GM12878 (cell line): ENCODE data around the gene AOC3. TPM values are rescaled to one million over a fixed set of nuclear protein-coding genes. Genes with fewer than 3 reads are reported as not detected.

Experiments used
- ATAC-seq: fragments of 200-7000 bp; cut with Tn5 transposase; 3 replicates; pipeline ENCODE4 v1.9.1; 2020; ENCODE audit warnings: mild to moderate bottlenecking, moderate library complexity
- BruUV-seq: library from RNA; stranded (reverse); fragments of 400-500 nt; replicated peaks from 2 replicates; lab custom pipeline; 2021; lab: Mats Ljungman, UMichigan
- CTCF ChIA-PET: fragments of 300-600 bp; sonication (Branson Sonifier 250); formaldehyde crosslinking; extraction: SDS; loops from one replicate; lab custom pipeline; 2021; ENCODE audit warnings: inconsistent platforms; lab: Yijun Ruan, JAX
- POLR2A ChIA-PET: fragments of 350-600 bp; formaldehyde crosslinking; extraction: SDS; loops from one replicate; lab custom pipeline; 2021; ENCODE audit warnings: inconsistent platforms; lab: Charles Lee
- RAD21 ChIA-PET: fragments of 300-600 bp; sonication (Branson Sonifier 250); formaldehyde crosslinking; loops from one replicate; lab custom pipeline; 2023; ENCODE audit warnings: antibody characterized with exemption; ENCODE audit not compliant: unreplicated experiment; lab: Charles Lee
- SMC1A ChIA-PET: fragments of 300-600 bp; sonication (Branson Sonifier 250); formaldehyde crosslinking; loops from one replicate; lab custom pipeline; 2023; ENCODE audit not compliant: unreplicated experiment, uncharacterized antibody; lab: Charles Lee
- DNase-seq: peaks from one replicate; pipeline ENCODE4 v3.0.0-alpha.2; 2011; ENCODE audit warnings: low read depth, low spot score
- FAIRE-seq: peaks from 3 replicates; lab custom pipeline; 2011; peaks lifted over from hg19 to GRCh38; lab: Jason Lieb, UNC
- H2AFZ ChIP-seq: 2 replicates; pipeline ENCODE4 v1.6.0; 2011; ENCODE audit warnings: low read depth, low read length, control low read depth; ENCODE audit not compliant: control insufficient read depth
- H3K27ac ChIP-seq: 2 replicates; pipeline ENCODE4 v1.5.1; 2011; ENCODE audit warnings: control low read depth; ENCODE audit not compliant: control insufficient read depth, insufficient read depth
- H3K27me3 ChIP-seq, 2 experiments: replicated peaks in 1 of 2; 2 replicates each; pipeline versions ENCODE4 v1.6.0 to v1.6.1; 2011; ENCODE audit warnings: low read length in 1 of 2; ENCODE audit not compliant: control insufficient read depth in 2 of 2, insufficient read depth in 2 of 2
- H3K36me3 ChIP-seq, 2 experiments: 2 replicates each; pipeline ENCODE4 v1.5.1; 2011; ENCODE audit warnings: low read length in 1 of 2; ENCODE audit not compliant: control insufficient read depth in 2 of 2, insufficient read depth in 2 of 2
- H3K4me1 ChIP-seq: 2 replicates; pipeline ENCODE4 v1.6.1; 2011; ENCODE audit warnings: mild to moderate bottlenecking, low read length, moderate library complexity, mixed read lengths; ENCODE audit not compliant: control insufficient read depth, insufficient read depth
- H3K4me2 ChIP-seq: 2 replicates; pipeline ENCODE4 v1.6.0; 2011; ENCODE audit warnings: control low read depth; ENCODE audit not compliant: control insufficient read depth, insufficient read depth
- H3K4me3 ChIP-seq: fragments of 200-600 bp; sonication (generic); 2 replicates; pipeline ENCODE4 v1.5.1; 2016
- H3K79me2 ChIP-seq: 2 replicates; pipeline ENCODE4 v1.6.0; 2011; ENCODE audit warnings: low read length; ENCODE audit not compliant: control insufficient read depth, insufficient read depth
- H3K9ac ChIP-seq: 2 replicates; pipeline ENCODE4 v1.8.0; 2011; ENCODE audit warnings: low read length, control low read depth, mixed read lengths; ENCODE audit not compliant: control insufficient read depth, insufficient read depth
- H3K9me3 ChIP-seq: replicated peaks from 3 replicates; pipeline ENCODE4 v1.5.1; 2011; ENCODE audit warnings: mild to moderate bottlenecking, low read length; ENCODE audit not compliant: control insufficient read depth, insufficient read depth
- H4K20me1 ChIP-seq: 2 replicates; pipeline ENCODE4 v1.6.0; 2011; ENCODE audit not compliant: control insufficient read depth, insufficient read depth
- CBX3 ChIP-seq: fragments of 200-600 bp; sonication (generic); IDR thresholded peaks from 2 replicates; pipeline ENCODE4 v1.6.1; 2016; ENCODE audit warnings: low read depth, borderline replicate concordance
- EED ChIP-seq: sonication (generic); IDR thresholded peaks from 2 replicates; pipeline ENCODE4 v1.6.1; 2016; ENCODE audit warnings: antibody characterized with exemption, low read depth
- ETV6 ChIP-seq, 2 experiments: fragments of 450-650 bp in 1 of 2; IDR thresholded peaks in 1 of 2; conservative IDR thresholded peaks in 1 of 2; 2 replicates each; pipeline ENCODE4 v1.6.1; 2014; ENCODE audit warnings: antibody characterized with exemption in 1 of 2, borderline replicate concordance in 1 of 2, low read depth in 1 of 2, mild to moderate bottlenecking in 1 of 2, moderate library complexity in 1 of 2
- NR2F1 ChIP-seq: fragments of 450-650 bp; conservative IDR thresholded peaks from 2 replicates; pipeline ENCODE4 v1.6.1; 2017; ENCODE audit warnings: mild to moderate bottlenecking
- SRF ChIP-seq, 2 experiments: IDR thresholded peaks; 2 replicates each; pipeline ENCODE4 v1.6.1; 2011; ENCODE audit warnings: low read depth in 2 of 2, low read length in 2 of 2, mild to moderate bottlenecking in 1 of 2, moderate library complexity in 1 of 2
- SUPT20H ChIP-seq: IDR thresholded peaks from 2 replicates; pipeline ENCODE4 v1.6.1; 2011; ENCODE audit warnings: low read depth, mild to moderate bottlenecking, low read length, moderate library complexity, borderline replicate concordance; ENCODE audit not compliant: control insufficient read depth
- TCF7 ChIP-seq: IDR thresholded peaks from 2 replicates; pipeline ENCODE4 v1.6.1; 2014; ENCODE audit warnings: antibody characterized with exemption, borderline replicate concordance
- WGBS: methylation state at CpG from one replicate; pipeline ENCODE4 v1.1.6; 2016; ENCODE audit warnings: low lambda C conversion rate; ENCODE audit not compliant: insufficient replicate concordance, insufficient coverage; ENCODE audit errors: missing lambda C conversion rate; 5-methylcytosine and 5-hydroxymethylcytosine counted together
- in situ Hi-C: fragments of 300-500 bp; cut with MboI; formaldehyde crosslinking; loops from 9 replicates; pipeline ENCODE4 v1.14.3; 2018; ENCODE audit warnings: mixed read lengths
- intact Hi-C: fragments of 100-400 bp; cut with micrococcal nuclease; formaldehyde crosslinking; loops from one replicate; pipeline ENCODE4 v1.14.2; 2022; ENCODE audit not compliant: unreplicated experiment
- polyA plus RNA-seq, 11 experiments: library from polyadenylated mRNA; depleted of rRNA in 4 of 11; unstranded in 6 of 11; stranded (reverse) in 5 of 11; fragments of >200 nt; fragmentation: Nextera tagmentation in 4 of 11; fragmentation: Illumina TruSeq in 1 of 11; extraction: Ambion mirVana in 4 of 11; extraction: Trizol in 1 of 11; gene quantifications; 1 replicate in 1 of 11; 2 replicates in 10 of 11; pipeline versions ENCODE4 v1.2.1 to v1.2.3, GENCODE V29; 2011 to 2016; ENCODE audit warnings: inconsistent platforms in 2 of 11, missing spikeins in 2 of 11, low read depth in 1 of 11
- total RNA-seq, 4 experiments: library from RNA; depleted of rRNA in 3 of 4; stranded (reverse); fragments of >200 nt in 3 of 4; fragmentation: Illumina TruSeq in 1 of 4; extraction: Trizol in 1 of 4; gene quantifications; 2 replicates each; pipeline versions ENCODE4 v1.2.1 to v1.2.3, GENCODE V29; 2013 to 2021
- TF ChIP-seq, protein P1 (sequence below): fragments of 450-650 bp; IDR thresholded peaks from 2 replicates; pipeline ENCODE4 v1.6.1; 2017; ENCODE audit warnings: mild to moderate bottlenecking, moderate library complexity
- TF ChIP-seq, protein P2 (sequence below): fragments of 450-650 bp; IDR thresholded peaks from 2 replicates; pipeline ENCODE4 v1.6.1; 2018; ENCODE audit warnings: mild to moderate bottlenecking, low read depth, moderate library complexity; ENCODE audit not compliant: partially characterized antibody
- TF ChIP-seq, protein P3 (sequence below): fragments of 450-650 bp; IDR thresholded peaks from 2 replicates; pipeline ENCODE4 v1.6.1; 2018; ENCODE audit warnings: borderline replicate concordance, mild to moderate bottlenecking; ENCODE audit not compliant: partially characterized antibody

AOC3 gene
- total and polyA plus RNA-seq, 10 of the 15 experiments (the other 5 are each of a cell fraction or from before 2014, with no cell fraction given): 0.02 to 0.91 (median 0.34) TPM; not detected in 2

DNA sequence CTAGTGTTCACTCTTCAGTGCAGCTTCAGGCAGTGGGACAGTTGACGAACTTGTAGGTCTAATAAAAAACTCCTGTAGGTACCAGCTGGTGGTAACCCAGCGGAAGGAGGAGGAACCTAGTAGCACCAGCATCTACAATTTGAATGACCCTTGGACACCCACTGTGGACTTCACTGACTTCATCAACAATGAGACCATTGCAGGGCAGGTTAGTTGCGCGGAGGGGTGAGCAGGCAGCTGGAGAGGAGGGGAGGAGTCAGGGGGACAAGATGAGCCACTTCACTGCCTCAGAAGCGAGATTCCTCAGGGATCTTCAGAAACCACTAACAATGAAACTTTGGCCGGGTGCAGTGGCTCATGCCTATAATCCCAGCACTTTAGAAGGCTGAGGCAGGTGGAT lies 22.3 kb downstream of the AOC3 start:
- Histone ChIP-seq H3K4me2 (no peak overlapping the region), H3K4me3 (no peak overlapping the region), H3K79me2 (no peaks in the 10 kb centered on the region), H3K9me3 (no peaks in the 10 kb centered on the region; the same call in 2 of the 3 replicates), H3K27ac (no peak overlapping the region), H3K9ac (no peak overlapping the region), H3K27me3 (peaks cover 0 to 3% of the 10 kb centered on the region in 2 experiments; a peak in 3 of 4 replicates), H3K36me3 (no peaks in the 10 kb centered on the region), H4K20me1 (no peaks in the 10 kb centered on the region), H3K4me1 (no peaks in the 10 kb centered on the region), H2AFZ (no peak overlapping the region)
- CTCF ChIA-PET: no interaction called here
- in situ Hi-C loops: no loop called here
- no TSS peak for BruUV-seq
- TF ChIP-seq CBX3: no peak
- TF ChIP-seq, protein P1, sequence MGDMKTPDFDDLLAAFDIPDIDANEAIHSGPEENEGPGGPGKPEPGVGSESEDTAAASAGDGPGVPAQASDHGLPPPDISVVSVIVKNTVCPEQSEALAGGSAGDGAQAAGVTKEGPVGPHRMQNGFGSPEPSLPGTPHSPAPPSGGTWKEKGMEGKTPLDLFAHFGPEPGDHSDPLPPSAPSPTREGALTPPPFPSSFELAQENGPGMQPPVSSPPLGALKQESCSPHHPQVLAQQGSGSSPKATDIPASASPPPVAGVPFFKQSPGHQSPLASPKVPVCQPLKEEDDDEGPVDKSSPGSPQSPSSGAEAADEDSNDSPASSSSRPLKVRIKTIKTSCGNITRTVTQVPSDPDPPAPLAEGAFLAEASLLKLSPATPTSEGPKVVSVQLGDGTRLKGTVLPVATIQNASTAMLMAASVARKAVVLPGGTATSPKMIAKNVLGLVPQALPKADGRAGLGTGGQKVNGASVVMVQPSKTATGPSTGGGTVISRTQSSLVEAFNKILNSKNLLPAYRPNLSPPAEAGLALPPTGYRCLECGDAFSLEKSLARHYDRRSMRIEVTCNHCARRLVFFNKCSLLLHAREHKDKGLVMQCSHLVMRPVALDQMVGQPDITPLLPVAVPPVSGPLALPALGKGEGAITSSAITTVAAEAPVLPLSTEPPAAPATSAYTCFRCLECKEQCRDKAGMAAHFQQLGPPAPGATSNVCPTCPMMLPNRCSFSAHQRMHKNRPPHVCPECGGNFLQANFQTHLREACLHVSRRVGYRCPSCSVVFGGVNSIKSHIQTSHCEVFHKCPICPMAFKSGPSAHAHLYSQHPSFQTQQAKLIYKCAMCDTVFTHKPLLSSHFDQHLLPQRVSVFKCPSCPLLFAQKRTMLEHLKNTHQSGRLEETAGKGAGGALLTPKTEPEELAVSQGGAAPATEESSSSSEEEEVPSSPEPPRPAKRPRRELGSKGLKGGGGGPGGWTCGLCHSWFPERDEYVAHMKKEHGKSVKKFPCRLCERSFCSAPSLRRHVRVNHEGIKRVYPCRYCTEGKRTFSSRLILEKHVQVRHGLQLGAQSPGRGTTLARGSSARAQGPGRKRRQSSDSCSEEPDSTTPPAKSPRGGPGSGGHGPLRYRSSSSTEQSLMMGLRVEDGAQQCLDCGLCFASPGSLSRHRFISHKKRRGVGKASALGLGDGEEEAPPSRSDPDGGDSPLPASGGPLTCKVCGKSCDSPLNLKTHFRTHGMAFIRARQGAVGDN: no peak
- TF ChIP-seq SRF (IDR thresholded peaks at IDR 0.05; ENCODE audit: low read depth in 2 of 2, low read length in 2 of 2): no peak
- no peak for TF ChIP-seq ETV6 (conservative IDR thresholded peaks at IDR 0.05 in 1 of 2, IDR thresholded peaks at IDR 0.05 in 1 of 2; ENCODE audit: borderline replicate concordance in 1 of 2, low read depth in 1 of 2)
- TF ChIP-seq EED: no peak
- TF ChIP-seq SUPT20H: no peak
- TF ChIP-seq TCF7: no peak
- TF ChIP-seq NR2F1: no peak
- TF ChIP-seq, protein P2, sequence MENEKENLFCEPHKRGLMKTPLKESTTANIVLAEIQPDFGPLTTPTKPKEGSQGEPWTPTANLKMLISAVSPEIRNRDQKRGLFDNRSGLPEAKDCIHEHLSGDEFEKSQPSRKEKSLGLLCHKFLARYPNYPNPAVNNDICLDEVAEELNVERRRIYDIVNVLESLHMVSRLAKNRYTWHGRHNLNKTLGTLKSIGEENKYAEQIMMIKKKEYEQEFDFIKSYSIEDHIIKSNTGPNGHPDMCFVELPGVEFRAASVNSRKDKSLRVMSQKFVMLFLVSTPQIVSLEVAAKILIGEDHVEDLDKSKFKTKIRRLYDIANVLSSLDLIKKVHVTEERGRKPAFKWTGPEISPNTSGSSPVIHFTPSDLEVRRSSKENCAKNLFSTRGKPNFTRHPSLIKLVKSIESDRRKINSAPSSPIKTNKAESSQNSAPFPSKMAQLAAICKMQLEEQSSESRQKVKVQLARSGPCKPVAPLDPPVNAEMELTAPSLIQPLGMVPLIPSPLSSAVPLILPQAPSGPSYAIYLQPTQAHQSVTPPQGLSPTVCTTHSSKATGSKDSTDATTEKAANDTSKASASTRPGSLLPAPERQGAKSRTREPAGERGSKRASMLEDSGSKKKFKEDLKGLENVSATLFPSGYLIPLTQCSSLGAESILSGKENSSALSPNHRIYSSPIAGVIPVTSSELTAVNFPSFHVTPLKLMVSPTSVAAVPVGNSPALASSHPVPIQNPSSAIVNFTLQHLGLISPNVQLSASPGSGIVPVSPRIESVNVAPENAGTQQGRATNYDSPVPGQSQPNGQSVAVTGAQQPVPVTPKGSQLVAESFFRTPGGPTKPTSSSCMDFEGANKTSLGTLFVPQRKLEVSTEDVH: no peak
- TF ChIP-seq, protein P3, sequence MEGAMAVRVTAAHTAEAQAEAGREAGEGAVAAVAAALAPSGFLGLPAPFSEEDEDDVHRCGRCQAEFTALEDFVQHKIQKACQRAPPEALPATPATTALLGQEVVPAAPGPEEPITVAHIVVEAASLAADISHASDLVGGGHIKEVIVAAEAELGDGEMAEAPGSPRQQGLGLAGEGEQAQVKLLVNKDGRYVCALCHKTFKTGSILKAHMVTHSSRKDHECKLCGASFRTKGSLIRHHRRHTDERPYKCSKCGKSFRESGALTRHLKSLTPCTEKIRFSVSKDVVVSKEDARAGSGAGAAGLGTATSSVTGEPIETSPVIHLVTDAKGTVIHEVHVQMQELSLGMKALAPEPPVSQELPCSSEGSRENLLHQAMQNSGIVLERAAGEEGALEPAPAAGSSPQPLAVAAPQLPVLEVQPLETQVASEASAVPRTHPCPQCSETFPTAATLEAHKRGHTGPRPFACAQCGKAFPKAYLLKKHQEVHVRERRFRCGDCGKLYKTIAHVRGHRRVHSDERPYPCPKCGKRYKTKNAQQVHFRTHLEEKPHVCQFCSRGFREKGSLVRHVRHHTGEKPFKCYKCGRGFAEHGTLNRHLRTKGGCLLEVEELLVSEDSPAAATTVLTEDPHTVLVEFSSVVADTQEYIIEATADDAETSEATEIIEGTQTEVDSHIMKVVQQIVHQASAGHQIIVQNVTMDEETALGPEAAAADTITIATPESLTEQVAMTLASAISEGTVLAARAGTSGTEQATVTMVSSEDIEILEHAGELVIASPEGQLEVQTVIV: no peak
- RAD21 ChIA-PET: no interaction called here
- DNase-seq (no peak), FAIRE-seq (no peak), ATAC-seq (no peak)
- SMC1A ChIA-PET: no interaction called here
- intact Hi-C loops: no loop called here
- 50% methylated on average over 6 of the region's 6 CpGs for WGBS
- POLR2A ChIA-PET: no interaction called here
